CD1c-positive myeloid dendritic cell (primary cell): ENCODE data around the gene UBE2J2.

Experiments used
- DNase-seq: peaks from one replicate; pipeline ENCODE4 v3.0.0-alpha.2; 2016; ENCODE audit errors: extremely low spot score

The UBE2J2 gene

DNA sequence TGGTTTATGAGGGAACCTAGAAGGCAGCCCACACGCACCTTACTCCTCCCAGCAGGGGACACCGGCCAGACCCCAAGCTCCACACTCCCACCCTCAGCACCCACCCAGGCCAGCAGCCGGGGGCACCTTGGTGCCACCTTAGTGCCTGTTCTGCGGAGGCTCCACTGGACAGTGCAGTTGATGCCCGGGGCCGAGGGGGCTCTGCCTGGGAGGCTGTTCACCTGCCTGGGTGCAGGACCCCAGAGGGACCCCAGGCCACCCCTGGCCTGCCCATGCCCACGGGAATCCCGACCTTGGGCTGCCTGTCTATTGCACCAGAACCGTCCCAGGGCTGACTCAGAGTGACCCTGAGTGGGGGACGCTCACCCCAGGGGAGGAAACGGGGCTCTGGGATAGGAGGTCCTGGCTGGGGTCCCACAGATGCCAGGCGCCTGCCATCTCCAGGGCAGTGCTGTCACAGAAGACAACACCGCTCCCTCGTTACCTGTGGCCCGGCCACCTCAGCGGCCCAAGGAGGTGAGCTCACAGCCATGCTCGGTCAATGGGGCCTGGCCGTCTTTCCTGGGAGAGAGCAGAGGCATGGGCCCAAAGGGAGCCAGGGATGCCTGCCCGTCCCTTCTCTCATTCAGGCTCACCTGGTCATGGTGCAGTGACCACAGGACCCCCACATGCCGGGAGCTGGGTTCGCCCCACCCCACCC is 7.3 kb upstream of the UBE2J2 start:
- no peak for DNase-seq

DNA sequence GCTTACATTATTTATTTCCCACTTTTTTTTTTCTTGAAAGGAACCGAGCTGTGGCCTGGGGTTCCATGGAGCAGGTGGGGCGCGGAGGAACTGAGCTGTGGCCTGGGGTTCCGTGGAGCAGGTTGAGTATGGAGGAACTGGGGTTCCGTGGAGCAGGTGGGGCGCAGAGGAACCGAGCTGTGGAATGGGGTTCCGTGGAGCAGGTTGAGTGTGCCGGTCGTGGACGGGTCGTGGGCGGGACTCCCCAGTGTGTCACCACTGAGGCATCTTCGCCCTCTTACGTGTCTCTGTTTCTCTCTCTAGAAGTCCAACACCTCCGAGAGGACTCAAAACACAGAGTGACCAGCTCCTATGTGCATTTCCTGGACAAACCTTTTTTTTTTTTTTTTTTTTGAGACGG is 5.4 kb upstream of the UBE2J2 start:
- DNase-seq = no peak

DNA sequence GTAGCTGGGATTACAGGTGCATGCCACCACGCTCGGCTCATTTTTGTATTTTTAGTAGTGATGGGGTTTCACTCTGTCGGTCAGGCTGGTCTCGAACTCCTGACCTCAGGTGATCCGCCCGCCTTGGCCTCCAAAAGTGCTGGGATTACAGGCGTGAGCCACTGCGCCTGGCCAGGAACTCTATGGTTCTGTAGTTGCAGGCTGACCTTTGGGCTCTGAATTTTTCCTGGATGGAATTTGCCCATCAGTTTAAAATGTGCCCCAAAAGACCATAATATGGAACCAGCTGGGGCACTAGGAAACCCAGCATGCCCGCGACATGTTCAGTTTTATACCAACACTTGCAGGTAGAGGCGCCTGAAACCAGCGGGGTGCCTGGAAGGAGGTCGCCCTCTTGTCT is 5.0 kb upstream of the UBE2J2 start:
- DNase-seq = no peak

DNA sequence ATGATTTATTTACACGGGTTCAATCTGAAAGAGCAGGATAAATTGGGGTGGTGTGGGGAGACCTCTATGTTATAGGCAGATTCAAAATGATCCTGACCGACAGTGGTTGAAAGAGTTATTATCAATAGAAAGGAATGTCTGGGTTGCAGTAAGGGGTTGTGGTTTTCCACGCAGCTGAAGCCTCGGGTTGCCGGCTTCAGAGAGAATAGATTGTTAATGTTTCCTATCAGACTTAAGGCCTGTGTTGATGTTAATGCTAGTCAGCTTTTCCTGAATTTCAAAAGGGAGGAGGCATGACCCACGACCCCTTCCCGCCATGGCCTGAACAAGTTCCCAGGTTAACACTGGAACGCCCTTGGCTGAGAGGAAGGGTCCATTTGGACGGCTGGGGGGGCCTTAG is 2.2 kb upstream of the UBE2J2 start:
- DNase-seq = no peak

DNA sequence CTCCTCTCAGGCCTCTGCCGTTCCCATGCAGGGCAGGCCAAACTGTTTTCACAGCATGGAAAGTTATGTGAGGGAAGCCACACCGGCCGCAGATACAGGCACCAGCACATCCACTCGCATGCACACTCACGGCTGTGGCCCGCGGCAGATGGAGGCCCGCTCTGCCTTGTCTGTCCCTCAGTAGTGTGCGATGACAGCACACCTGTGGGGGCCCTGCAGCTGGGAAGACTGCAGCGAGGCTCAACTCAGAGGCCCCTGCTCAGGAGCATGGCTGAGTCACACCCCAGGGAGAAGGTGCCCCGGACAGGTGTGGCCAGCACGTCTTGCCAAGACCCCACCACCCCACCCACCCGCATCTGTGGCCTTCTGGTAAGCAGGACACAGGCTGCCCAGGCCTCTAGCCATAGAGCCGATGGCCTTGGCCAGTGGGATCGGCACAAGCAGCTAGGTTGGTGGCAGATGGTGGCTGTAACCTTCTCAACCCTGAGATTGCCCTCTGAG is 1.3 kb upstream of the UBE2J2 start:
- no peak for DNase-seq

DNA sequence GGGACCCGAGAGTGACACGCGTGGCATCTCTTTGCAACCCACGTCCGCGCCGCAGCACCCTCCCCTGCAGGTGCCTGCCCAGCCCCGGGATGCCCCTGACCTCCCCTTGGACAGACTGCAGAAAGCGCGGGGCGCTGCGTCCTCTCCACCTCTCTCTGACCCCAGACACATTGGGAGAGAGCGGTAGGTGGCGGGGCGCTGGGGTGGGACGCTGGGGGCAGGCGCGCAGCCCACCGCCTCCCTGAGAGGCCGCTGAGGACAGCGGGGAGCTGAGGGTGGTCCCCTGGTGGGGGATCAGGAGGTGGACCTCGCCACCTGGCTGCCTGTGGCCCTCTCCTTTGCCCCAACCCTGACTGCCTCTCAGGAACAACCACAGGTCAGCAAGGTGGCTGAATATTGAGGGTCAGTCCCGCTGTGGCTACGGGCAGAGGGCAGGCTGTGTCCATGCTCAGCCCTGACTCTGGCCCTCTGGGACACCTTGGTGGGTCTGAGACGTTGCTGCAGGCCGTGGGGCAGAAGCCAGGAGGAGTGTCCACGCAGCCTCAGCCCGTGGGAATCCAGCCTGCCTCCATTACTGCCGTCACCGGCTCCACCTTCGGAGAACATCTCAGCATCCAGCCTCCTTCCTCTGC is 761 bp upstream of the UBE2J2 start:
- DNase-seq = no peak

DNA sequence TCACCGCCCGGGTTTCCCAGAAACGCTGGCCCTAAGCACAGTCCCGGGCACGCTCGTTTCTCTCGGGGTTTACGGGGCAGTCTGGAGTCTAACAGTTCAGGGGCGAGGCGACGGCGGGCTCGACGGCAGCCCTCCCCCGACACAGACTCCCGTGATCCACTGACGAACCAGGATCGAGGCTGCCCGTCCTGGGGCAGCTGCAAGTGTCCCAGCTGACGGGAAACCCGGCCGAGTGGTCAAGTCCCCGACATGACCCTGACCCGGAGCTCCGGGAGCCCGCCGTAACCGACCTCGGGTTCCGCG is 494 bp downstream of the UBE2J2 start:
- DNase-seq = peak; percentile 12

DNA sequence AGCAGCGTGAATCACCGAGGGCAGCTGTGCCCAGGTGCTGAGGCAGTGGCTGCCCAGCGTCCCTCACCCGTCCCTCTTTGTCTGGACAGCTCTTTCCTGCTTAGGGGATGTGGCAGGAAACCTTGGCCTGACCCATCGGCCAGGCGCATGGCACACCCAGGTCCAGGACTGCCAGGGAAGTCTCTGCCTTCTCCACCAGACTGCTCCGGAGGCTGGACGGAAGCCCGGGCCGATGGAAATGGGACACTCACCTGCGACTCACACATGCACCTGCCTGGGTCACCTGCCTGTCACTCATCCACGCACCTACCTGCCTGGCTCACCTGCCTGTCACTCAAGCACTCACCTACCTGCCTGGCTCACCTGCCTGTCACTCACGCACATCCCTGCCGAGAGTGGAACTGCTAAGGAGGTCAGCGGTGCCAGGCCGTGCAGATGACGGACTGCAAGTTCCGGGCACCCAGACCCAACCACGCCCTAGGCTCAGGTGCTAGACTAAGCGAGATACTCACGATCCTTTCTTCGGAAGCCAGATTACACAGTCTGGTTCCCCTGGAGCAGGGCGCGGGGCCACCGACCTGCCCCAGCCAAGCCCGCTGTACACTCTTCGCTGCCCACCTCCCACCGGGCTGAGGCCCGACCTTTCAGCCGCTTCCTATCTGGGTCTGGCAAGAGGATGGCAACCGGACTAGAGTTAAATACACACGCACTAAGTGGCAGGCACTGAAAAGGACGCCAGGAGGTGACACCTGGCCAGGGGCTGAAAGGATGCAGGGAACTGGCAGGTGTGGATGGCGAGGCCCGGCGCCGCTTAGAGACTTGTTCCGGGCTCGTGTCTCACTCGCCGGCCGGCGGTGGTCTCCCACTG is 1.1 kb downstream of the UBE2J2 start:
- no peak for DNase-seq

DNA sequence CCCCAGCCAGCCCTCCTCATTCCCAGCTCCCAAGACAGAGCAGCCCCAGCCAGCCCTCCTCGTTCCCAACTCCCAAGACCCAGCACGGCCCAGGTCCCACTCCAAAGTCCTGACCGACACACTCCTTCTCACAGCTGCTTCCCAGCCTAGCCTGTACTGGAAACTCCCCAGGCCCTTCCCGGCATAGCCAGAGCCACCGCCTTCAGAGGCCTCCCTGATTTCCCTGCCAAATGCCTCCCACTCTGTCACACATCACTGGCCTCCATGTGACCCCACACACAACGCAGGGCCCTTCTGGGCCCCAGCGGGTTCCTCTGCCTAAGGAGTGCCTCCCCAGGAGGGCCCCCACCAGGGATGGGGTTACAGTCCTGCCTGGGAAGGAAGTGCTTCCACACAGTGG is 2.8 kb downstream of the UBE2J2 start:
- no peak for DNase-seq

DNA sequence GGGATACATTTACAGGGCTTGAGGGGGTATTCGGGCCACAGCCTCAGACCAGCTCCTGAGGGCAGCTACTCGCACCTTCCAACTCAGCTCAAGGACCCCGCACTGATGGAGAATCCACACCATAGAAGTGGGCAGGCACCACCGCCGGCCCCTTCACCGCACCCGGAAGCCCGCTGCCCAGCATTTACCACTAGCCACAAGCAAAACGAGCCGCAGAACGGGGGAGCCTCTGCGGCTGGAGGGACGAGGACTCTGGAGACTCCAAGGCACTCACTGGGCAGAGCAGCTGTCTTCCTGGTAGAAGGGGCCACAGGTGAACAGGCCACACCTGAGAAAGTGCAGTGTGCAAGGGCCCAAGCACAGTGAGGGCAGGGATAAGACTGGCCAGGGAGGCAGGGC is 5.4 kb downstream of the UBE2J2 start:
- DNase-seq = no peak

DNA sequence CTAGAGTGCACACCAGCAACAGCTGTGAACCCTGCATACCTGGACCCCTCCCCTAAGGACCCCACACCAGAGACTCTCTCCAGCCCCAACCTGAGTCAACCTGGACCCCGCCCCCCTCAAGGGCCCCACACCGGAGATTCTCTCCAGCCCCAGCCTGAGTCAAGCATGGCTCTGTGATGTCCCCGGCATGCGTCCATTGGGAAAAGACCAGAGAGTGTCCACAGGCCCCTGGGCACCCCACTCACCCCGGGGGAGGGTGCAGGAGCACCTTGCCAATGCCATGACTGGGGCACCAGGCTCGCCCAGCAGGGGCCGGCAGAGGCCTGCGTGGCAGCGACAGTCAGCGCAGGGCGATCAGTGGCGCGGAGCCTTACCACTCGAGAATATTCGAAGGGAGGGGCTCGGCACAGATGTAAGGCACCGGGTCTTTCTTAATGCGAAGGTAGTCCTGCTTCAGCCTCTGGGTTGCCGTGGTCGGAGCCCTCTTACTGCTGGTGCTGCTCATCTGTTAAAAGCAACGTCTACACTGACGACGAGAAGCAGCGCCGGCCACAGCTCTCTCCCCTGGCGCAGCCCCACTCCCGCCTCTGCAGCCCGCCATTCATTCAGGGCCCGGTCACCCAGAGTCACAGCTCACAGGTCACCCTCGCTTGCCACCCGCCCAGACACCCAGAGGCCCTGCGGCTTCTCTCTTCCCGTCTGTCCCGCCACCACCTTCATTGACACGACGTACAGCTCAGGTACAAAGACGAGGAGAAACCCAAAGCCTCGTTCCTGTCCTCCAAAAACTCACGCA is 6.0 kb downstream of the UBE2J2 start:
- DNase-seq = no peak

DNA sequence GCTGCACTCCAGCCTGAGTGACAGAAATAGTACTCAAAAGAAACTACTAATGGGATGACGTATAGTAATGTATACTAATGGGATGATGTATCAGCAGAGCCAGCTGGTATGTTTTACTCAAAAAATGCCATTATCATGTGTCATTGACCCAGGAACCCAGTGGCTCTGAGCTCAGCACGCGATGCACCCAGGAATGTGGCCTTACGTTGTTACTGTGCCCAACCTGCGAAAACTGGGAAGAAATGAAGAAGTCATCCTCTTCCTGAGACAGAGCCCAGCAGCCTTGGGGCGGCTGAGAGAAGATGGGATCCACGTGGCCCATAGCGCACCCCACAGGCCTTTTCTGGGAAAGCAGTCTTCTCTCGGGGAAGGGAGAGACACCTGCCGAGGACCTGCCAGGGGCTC is 8.8 kb downstream of the UBE2J2 start:
- no peak for DNase-seq

DNA sequence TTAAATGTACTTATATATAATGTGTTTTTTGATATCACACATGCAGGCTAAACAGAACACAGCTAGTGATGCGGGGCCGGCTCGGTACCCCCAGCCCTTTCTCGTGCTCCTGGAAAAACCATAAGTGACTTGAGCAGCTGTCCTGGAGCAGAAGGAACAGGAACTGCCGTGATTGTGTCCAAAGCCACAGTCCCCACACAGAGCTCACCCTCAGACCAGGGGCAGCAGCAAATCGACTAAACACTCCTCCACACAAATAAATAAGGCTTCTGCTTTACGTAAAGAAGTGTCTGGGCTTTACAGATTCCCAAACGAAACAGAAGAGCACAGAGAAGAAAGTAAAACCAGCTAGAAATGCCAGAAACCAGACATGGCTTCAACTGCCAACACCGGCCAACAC is 9.6 kb downstream of the UBE2J2 start:
- no peak for DNase-seq

DNA sequence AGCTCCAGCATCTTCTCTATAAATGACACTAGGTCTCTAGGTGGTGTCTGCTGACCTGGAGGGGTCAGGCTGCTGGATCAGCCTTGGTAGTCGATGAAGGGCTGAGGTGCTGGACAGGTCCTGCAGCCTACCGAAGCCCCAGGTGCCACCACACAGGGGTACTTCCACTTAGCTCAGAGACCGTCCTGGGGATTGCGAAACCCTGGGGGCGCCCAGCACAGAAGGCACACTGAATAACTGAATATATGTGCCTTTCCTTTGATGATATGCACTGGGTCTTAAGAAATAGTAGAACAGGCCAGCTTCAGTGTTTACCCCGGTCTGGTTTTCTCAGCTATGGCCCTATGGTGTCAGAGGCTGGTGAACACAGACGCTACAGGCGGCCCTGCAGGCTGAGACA is 10.9 kb downstream of the UBE2J2 start:
- DNase-seq = no peak

DNA sequence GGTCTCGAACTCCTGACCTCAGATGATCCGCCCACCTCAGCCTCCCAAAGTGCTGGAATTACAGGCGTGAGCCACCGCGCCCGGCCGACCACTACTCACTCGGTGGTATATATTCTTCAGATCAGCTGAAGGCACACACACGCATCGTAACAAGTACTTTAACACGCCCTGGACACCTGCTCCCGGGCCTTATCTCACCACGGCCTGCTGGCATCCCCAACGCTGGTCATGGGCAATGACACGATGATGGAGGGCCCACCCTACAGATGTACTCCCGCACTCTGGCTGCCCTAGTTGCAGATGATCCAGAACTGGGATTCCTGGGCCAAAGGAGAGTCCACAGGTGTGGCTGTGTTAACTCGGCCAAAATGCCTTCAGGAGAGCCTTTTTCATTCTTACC is 11.6 kb downstream of the UBE2J2 start:
- no peak for DNase-seq

DNA sequence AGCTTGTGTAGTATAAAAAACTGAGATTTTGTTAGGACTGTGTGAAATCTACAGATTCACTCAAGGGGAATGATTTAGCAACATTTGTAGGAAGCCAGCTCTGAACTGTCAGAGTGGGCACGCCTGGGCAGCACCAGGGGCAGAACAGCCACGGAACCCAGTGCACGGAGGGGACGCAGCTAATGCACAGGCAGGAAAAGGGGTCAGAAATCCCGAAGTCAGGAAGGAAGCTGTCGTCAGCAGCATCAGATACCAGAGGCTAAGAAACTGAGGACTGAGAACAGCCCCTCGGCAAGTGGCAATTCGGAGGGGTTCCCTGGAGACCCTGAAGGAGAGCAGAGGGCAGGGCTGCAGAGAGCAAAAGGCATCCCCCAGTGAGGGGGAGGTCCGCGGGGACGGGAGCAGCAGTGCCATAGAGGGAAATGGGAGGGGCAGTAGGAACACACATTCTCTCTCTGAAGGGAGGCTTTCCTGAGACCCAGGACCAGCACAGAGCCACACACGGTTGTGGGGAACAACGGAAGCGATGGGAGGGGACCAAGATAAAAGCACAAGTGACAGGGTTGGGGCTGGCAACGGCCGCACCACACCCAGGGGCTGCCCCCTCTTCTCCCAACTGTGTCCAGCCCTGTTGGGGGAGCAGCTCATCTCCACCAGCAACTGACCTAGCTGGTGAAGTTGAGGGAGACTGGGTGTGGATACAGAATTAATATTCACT is 12.7 kb downstream of the UBE2J2 start:
- no peak for DNase-seq

DNA sequence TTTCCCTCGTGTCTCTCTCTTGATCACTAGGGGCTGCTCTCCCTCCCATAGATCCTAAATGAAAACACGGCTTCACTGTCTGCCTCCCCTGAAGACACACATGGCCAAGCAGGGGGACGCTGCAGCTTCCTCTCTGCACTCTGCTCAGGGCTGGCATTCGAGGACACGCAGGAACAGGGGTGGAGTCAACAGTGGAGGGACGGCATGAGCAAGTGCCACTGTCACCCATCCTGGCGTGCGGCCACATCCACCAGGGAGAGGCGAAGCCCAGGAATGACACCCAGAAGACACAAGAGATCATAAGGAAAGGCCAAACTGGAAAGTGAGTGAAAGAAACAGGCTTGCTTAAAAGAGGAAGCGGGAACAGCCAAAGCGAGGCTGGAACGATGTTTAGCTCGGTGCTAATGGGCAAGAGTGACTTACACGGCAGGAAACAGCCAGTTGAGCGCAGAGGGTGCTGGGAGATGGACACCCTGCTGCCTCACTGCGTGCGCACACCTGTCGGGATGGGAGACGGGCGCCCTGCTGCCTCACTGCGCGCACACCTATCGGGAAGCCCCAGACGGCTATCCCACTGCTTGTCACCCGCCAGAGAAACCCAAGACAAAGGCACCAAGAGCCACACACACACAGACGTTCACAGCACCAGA is 13.6 kb downstream of the UBE2J2 start:
- DNase-seq = peak; percentile 19

DNA sequence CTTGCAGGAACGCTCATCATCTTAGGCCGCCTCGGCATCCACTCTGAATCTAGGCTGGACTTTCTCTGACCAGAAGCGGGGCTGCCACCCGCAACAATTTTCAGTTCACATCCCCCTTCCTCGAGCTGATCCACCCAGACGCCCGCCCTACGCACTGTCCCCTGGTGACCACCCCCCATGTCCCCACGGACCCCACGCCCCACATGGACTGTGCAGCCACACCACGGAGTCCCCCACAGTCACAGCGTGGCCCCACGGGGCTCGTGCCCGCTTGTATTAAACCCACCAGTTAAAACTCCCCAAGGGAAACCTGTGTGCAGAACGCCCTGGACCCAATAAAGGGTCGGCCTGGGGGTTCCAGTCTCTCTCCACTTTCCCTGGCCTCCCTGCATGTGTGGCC is 14.1 kb downstream of the UBE2J2 start:
- no peak for DNase-seq

DNA sequence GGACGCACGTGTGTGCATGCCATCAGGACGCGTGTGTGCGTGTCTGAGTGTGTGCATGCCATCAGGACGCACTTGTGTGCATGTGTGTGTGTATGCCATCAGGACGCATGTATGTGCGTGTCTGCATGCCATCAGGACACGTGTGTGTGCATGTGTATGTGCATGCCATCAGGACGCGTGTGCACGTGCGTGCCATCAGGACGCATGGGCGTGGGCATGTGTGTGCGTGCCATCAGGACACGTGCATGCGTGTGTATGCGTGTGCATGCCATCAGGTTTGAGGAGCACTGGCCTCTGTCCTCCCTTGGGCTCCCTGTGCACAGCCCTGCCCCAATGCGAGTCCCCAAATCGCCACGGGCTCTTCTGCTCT is 14.6 kb downstream of the UBE2J2 start:
- no peak for DNase-seq

DNA sequence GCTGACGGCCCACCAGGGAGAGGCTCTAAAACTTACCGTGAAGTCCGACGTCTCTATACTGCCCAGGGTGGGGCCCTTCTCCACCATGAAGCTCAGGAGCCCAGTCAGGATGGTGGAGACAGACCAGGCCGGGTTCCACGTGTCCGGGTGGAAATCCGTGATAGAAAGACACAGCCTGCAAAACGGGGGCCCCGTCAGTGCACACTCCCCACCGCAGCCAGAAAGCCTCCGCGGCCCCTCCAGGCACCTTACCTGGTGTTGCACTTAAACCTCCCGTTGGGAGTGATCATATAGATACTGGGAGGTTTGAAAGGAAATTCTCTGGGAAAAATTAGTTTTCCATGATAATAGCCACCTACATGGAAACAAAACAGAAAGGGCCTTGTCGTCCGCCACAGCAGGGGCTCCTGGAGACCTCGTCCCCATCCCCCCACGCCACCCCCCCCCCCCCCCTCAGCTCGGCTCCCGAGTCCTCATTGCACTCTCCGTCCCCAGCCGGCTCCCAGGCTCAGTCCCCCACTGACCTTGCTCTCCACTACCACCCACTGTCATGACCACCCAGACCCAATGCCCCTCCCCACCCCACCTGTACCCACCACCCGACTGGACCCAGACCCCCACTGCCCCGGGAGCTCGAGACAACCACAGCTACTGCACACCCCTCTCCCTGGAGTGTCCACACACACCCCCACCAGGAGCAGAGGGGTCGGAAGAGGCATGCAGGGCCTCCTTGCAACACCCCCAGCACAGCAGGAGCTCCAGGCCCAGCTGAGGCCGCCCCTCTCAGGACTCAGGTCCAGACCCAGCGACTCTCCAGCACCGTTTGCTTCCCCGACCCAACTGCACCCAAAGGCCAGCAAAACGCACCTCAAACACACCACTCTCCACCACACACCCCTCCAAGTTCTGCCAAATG is 16.4 kb downstream of the UBE2J2 start:
- no peak for DNase-seq
